ENCODE results near the gene ZNF507. TPM values are rescaled to one million over a fixed set of nuclear protein-coding genes. Genes with fewer than 3 reads are reported as not detected.
"Not testable (repeated sequence)": the region's sequence is repeated elsewhere in the genome, so short reads cannot be mapped to it uniquely, and the experiment has no call there.

ZNF507 gene
- total and polyA plus RNA-seq, 4 donors = 4.0 to 29.8 (median 9.8) TPM

DNA sequence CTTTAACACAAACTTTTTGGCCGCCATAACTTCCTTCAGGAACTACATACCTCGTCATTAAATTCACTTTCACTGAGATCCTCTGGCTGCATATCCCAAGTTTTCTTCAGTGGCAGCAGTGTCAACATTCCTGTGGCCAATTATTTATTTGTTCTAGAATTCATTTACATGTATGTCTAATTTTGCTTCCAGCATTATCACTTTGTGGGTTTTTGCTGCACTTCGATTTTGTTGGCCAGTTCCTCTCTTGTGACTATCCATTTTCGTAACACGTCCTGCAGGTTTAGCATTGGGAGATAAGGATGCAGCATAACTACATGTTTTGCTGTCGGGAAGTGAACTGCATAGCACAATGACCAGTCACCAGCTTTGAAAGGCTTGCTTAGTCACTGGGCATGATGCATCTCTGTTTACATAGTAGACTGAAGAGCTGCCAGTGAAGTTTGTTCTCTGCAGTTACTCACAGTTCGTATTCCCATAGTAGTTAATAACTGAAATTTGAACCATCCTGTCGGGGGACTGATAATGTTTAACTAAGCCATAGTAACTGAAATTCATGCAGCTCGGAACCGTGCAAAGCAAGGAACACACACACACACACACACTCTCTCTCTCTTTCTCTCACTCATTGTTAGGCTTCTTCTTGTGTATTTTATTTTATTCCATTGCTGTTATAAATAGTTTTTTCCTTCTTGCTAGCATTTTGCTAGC, 28.3 kb downstream of the ZNF507 start:
- H3K9me3 ChIP-seq (ENCODE audit: control insufficient read depth in 4 of 4, insufficient read depth in 3 of 4, low read length in 3 of 4) = no peaks in the 10 kb centered on the region
- H3K36me3 ChIP-seq (ENCODE audit: control insufficient read depth in 4 of 4, insufficient read depth in 4 of 4, low read length in 4 of 4) = peaks cover 5 to 15% (median 9%) of the 10 kb centered on the region in 4 donors
- H3K4me1 ChIP-seq (ENCODE audit: control insufficient read depth in 5 of 5, insufficient read depth in 5 of 5, low read length in 5 of 5) = peaks cover 2 to 14% (median 7%) of the 10 kb centered on the region in 5 donors
- 55 to 69% methylated on average over 10 of the region's 10 CpGs for WGBS, 2 donors
- no peak overlapping the region for H3K4me3 ChIP-seq
- TF ChIP-seq, protein P1, sequence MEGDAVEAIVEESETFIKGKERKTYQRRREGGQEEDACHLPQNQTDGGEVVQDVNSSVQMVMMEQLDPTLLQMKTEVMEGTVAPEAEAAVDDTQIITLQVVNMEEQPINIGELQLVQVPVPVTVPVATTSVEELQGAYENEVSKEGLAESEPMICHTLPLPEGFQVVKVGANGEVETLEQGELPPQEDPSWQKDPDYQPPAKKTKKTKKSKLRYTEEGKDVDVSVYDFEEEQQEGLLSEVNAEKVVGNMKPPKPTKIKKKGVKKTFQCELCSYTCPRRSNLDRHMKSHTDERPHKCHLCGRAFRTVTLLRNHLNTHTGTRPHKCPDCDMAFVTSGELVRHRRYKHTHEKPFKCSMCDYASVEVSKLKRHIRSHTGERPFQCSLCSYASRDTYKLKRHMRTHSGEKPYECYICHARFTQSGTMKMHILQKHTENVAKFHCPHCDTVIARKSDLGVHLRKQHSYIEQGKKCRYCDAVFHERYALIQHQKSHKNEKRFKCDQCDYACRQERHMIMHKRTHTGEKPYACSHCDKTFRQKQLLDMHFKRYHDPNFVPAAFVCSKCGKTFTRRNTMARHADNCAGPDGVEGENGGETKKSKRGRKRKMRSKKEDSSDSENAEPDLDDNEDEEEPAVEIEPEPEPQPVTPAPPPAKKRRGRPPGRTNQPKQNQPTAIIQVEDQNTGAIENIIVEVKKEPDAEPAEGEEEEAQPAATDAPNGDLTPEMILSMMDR (IDR thresholded peaks at IDR 0.05; ENCODE audit: control extremely low read depth, extremely low read depth) = no peak
- ATAC-seq (ENCODE audit: insufficient read depth, low FRiP score) = peak; percentile 95
- no peaks in the 10 kb centered on the region for H3K27me3 ChIP-seq (ENCODE audit: control insufficient read depth in 3 of 3, insufficient read depth in 3 of 3, low read length in 2 of 3)
- peak; percentile 73 to 89 (median 88) for DNase-seq
- peak overlapping the region in 1 of 2 donors; percentile 6 for H3K9ac ChIP-seq (ENCODE audit: insufficient read depth in 1 of 2, low read length in 2 of 2)
- H3K27ac ChIP-seq (ENCODE audit: low read depth in 1 of 2, low read length in 1 of 2) = peak overlapping the region; percentile 72 to 77

DNA sequence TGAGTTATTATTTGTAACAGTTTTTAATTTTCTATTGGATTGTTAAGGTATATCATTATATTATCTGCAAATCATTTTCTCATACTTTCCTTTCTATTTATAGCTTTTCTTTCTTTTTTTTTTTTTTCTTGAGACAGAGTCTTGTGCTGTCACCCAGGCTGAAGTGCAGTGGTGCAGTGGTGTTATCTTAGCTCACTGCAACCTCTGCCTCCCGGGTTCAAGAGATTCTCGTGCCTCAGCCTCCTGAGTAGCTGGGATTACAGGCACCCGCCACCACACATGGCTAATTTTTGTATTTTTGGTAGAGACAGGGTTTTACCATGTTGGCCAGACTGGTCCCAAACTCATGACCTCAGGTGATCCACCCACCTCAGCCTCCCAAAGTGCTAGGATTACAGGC, 29.0 kb downstream of the ZNF507 start:
- Histone ChIP-seq H3K36me3 (ENCODE audit: control insufficient read depth in 4 of 4, insufficient read depth in 4 of 4, low read length in 4 of 4) (peaks cover 8 to 18% (median 9%) of the 10 kb centered on the region in 4 donors), H3K27ac (ENCODE audit: low read depth in 1 of 2, low read length in 1 of 2) (peak overlapping the region in 1 of 2 donors; percentile 41), H3K4me1 (ENCODE audit: control insufficient read depth in 5 of 5, insufficient read depth in 5 of 5, low read length in 5 of 5) (peaks cover 2 to 14% (median 7%) of the 10 kb centered on the region in 5 donors)
- DNase-seq; H3K4me3 ChIP-seq; H3K9me3 ChIP-seq (ENCODE audit: control insufficient read depth in 4 of 4, insufficient read depth in 3 of 4, low read length in 3 of 4); ATAC-seq (ENCODE audit: insufficient read depth, low FRiP score); H3K9ac ChIP-seq (ENCODE audit: insufficient read depth in 1 of 2, low read length in 2 of 2); H3K27me3 ChIP-seq (ENCODE audit: control insufficient read depth in 3 of 3, insufficient read depth in 3 of 3, low read length in 2 of 3): not testable (repeated sequence)
- WGBS, 2 donors = 82 to 92% methylated on average over 3 of the region's 3 CpGs

DNA sequence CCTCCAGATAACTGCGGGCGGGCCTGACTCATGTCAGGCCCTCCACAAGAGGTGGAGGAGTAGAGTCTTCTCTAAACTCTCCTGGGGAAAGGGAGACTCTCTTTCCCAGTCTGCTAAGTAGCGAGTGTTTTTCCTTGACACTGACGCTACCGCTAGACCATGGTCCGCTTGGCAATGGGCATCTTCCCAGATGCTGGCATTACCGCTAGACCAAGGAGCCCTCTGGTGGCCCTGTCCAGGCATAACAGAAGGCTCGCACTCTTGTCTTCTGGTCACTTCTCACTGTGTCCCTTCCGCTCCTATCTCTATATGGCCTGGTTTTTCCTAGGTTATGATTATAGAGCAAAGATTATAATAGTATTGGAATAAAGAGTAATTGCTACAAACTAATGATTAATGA, 31.7 kb downstream of the ZNF507 start:
- H3K9ac ChIP-seq (ENCODE audit: insufficient read depth in 1 of 2, low read length in 2 of 2); H3K4me3 ChIP-seq; DNase-seq; H3K27ac ChIP-seq (ENCODE audit: low read depth in 1 of 2, low read length in 1 of 2); H3K27me3 ChIP-seq (ENCODE audit: control insufficient read depth in 3 of 3, insufficient read depth in 3 of 3, low read length in 2 of 3); ATAC-seq (ENCODE audit: insufficient read depth, low FRiP score); H3K9me3 ChIP-seq (ENCODE audit: control insufficient read depth in 4 of 4, insufficient read depth in 3 of 4, low read length in 3 of 4): not testable (repeated sequence)
- peaks cover 10 to 31% (median 12%) of the 10 kb centered on the region in 4 donors for H3K36me3 ChIP-seq (ENCODE audit: control insufficient read depth in 4 of 4, insufficient read depth in 4 of 4, low read length in 4 of 4)
- H3K4me1 ChIP-seq (ENCODE audit: control insufficient read depth in 5 of 5, insufficient read depth in 5 of 5, low read length in 5 of 5) = peaks cover 0 to 14% (median 7%) of the 10 kb centered on the region in 5 donors
- 98 to 99% methylated on average over 9 of the region's 9 CpGs for WGBS, 2 donors

DNA sequence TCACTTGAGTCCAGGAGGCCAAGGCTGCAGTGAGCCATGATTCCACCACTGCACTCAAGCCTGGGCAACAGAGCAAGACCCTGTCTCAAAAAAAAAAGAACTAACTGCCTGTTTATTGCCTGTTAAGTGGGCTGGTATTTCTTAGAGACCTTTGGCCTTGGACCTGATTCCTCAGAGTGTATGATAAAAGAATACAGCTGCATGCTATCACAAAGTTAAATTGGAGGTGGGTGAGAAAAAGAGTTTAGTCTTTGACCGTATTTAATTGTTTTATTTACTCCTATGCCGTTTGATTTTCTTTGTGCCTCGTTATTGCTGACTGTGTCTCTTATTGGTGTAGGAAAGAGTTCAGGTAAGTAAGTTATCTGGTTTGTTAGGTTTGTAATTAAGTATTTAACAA, 34.9 kb downstream of the ZNF507 start:
- H3K4me3 ChIP-seq = no peak overlapping the region
- ATAC-seq (ENCODE audit: insufficient read depth, low FRiP score) (no peak), DNase-seq (no peak)
- H3K9me3 ChIP-seq (ENCODE audit: control insufficient read depth in 4 of 4, insufficient read depth in 3 of 4, low read length in 3 of 4) = no peaks in the 10 kb centered on the region
- TF ChIP-seq, protein P1 (IDR thresholded peaks at IDR 0.05; ENCODE audit: control extremely low read depth, extremely low read depth) = no peak
- H3K4me1 ChIP-seq (ENCODE audit: control insufficient read depth in 5 of 5, insufficient read depth in 5 of 5, low read length in 5 of 5) = no peaks in the 10 kb centered on the region
- no peak overlapping the region for H3K9ac ChIP-seq (ENCODE audit: insufficient read depth in 1 of 2, low read length in 2 of 2)
- H3K36me3 ChIP-seq (ENCODE audit: control insufficient read depth in 4 of 4, insufficient read depth in 4 of 4, low read length in 4 of 4) = peaks cover 9 to 43% (median 18%) of the 10 kb centered on the region in 4 donors
- no peak overlapping the region for H3K27ac ChIP-seq (ENCODE audit: low read depth in 1 of 2, low read length in 1 of 2)
- H3K27me3 ChIP-seq (ENCODE audit: control insufficient read depth in 3 of 3, insufficient read depth in 3 of 3, low read length in 2 of 3) = no peaks in the 10 kb centered on the region
- WGBS, 2 donors = 89 to 93% methylated on average over 3 of the region's 3 CpGs

Data from lung (tissue), 12 donors.